Measurements from ENCODE around the gene TAOK1. TPM values are rescaled to one million over a fixed set of nuclear protein-coding genes. Genes with fewer than 3 reads are reported as not detected.
A peak's percentile ranks its signal among the peaks of the same experiment; 100 is the strongest.

The TAOK1 gene
- total and polyA plus RNA-seq, 9 of the 15 experiments (the other 6 are each of a cell fraction or from before 2014, with no cell fraction given), result 3.2 to 33.1 (median 16.5) TPM

DNA sequence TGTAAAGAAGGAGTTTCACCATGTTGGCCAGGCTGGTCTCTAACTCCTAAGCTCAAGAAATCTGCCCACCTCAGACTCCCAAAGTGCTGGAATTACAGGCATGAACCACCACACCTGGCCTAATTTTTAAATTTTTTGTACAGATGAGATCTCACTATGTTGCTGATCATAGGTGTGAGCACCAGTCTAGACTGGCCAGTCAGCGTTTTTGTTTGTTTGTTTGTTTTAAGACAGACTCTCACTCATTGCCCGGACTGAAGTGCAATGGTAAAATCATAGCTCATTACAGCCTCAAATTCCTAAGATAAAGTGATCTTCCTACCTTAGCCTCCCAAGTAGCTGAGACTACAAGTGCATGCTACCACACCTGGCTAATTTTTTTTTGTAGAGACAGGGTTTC, 38.0 kb upstream of the TAOK1 start:
- CTCF ChIA-PET (ENCODE audit: low intra/inter-chr PET ratio), result no interaction called here
- Histone ChIP-seq H3K4me1 (replicated peaks in 1 of 2; ENCODE audit: control insufficient read depth in 2 of 2, insufficient read depth in 2 of 2, low read length in 2 of 2) (no peaks in the 10 kb centered on the region), H3K4me2 (ENCODE audit: insufficient read depth, low read length) (no peak overlapping the region), H3K4me3 (no peak overlapping the region), H3K79me2 (ENCODE audit: control insufficient read depth, insufficient read depth, low read length) (no peaks in the 10 kb centered on the region), H3K9ac (ENCODE audit: insufficient read depth in 1 of 2, low read depth in 2 of 2, low read length in 2 of 2) (no peak overlapping the region), H3K9me3 (replicated peaks; ENCODE audit: control insufficient read depth, insufficient read depth, low read depth, low read length) (no peaks in the 10 kb centered on the region), H3K27me3 (ENCODE audit: control insufficient read depth in 2 of 2, insufficient read depth in 2 of 2, low read length in 2 of 2) (no peaks in the 10 kb centered on the region; a peak in 1 of 5 replicates), H3K9me1 (ENCODE audit: control insufficient read depth, insufficient read depth, low read length) (no peaks in the 10 kb centered on the region), H3K36me3 (ENCODE audit: control insufficient read depth, insufficient read depth, low read length) (no peaks in the 10 kb centered on the region), H3K27ac (ENCODE audit: extremely low read depth, low read depth, low read length) (no peak overlapping the region), H2AFZ (ENCODE audit: low read depth, low read length) (no peak overlapping the region), H4K20me1 (replicated peaks; ENCODE audit: control insufficient read depth, insufficient read depth, low read length) (no peaks in the 10 kb centered on the region)
- DNase-seq (ENCODE audit: extremely low read depth in 1 of 4, low spot score in 3 of 4) (no peak), ATAC-seq (no peak), FAIRE-seq (no peak)
- intact Hi-C loops (cut with micrococcal nuclease), result loop anchor here (10.0 kb wide), 1 partner anchor 207 kb away; no protein-coding TSS in a partner anchor
- in situ Hi-C loops (cut with MboI), result no loop called here
- 6% methylated on average over 2 of the region's 2 CpGs for WGBS (ENCODE audit: insufficient coverage, low coverage, missing lambda C conversion rate)
- POLR2A ChIA-PET, result interaction anchor here (0.6 kb wide), 1 partner anchor 58 kb away, joined by 3 read pairs; the partner anchor contains the start of gene NUFIP2
- TF ChIP-seq ZNF316 (IDR thresholded peaks at IDR 0.05), result peak; percentile 59
- TF ChIP-seq ELF2 (CRISPR knock-in tag; IDR thresholded peaks at IDR 0.05), result no peak
- TF ChIP-seq C11orf30 (IDR thresholded peaks at IDR 0.05; ENCODE audit: low read depth), result 0 out of 2 replicates have a peak, but pooled peaks have one; percentile 28
- TF ChIP-seq SMARCE1 (IDR thresholded peaks at IDR 0.05), result no peak
- TF ChIP-seq LCOR (CRISPR knock-in tag; IDR thresholded peaks at IDR 0.05), result no peak
- BruUV-seq (replicated peaks), result no TSS peak

- ATAC-seq (no peak), FAIRE-seq (peak; percentile 35)
- no peak overlapping the region; the same call in 1 of the 2 replicates for H2AFZ ChIP-seq (ENCODE audit: low read depth, low read length)
Measured at GRCh38 chr17:29357232-29357631, 32.9 kb upstream of the TAOK1 start.

More at GRCh38 chr17:29357232-29357631, 32.9 kb upstream of the TAOK1 start:
- in situ Hi-C loops (cut with MboI), result no loop called here
- ChIA-PET POLR2A (interaction anchor here (0.5 to 0.6 kb wide), 2 partner anchors 13 to 39 kb away, joined by 3 to 4 read pairs; no protein-coding TSS in a partner anchor), CTCF (ENCODE audit: low intra/inter-chr PET ratio) (interaction anchor here (0.6 kb wide), 1 partner anchor 107 kb away, joined by 4 read pairs; no protein-coding TSS in a partner anchor)
- H3K27me3 ChIP-seq (ENCODE audit: control insufficient read depth in 2 of 2, insufficient read depth in 2 of 2, low read length in 2 of 2), result no peaks in the 10 kb centered on the region; a peak in 1 of 5 replicates
- H3K4me1 ChIP-seq (replicated peaks in 1 of 2; ENCODE audit: control insufficient read depth in 2 of 2, insufficient read depth in 2 of 2, low read length in 2 of 2), result peaks cover 0 to 2% of the 10 kb centered on the region in 2 experiments; a peak in 1 of 5 replicates
- intact Hi-C loops (cut with micrococcal nuclease), result loop anchor here (10.0 kb wide), 1 partner anchor 212 kb away; no protein-coding TSS in a partner anchor
- no TSS peak for BruUV-seq (replicated peaks)
- no peak overlapping the region for H3K4me2 ChIP-seq (ENCODE audit: insufficient read depth, low read length)
- H4K20me1 ChIP-seq (replicated peaks; ENCODE audit: control insufficient read depth, insufficient read depth, low read length), result no peaks in the 10 kb centered on the region
- no peaks in the 10 kb centered on the region for H3K79me2 ChIP-seq (ENCODE audit: control insufficient read depth, insufficient read depth, low read length)
- H3K4me3 ChIP-seq, result no peak overlapping the region
- DNase-seq (ENCODE audit: extremely low read depth in 1 of 4, low spot score in 3 of 4), result no peak
- H3K9ac ChIP-seq (ENCODE audit: insufficient read depth in 1 of 2, low read depth in 2 of 2, low read length in 2 of 2), result no peak overlapping the region
- H3K36me3 ChIP-seq (ENCODE audit: control insufficient read depth, insufficient read depth, low read length), result no peaks in the 10 kb centered on the region
- TF ChIP-seq ZNF274 (IDR thresholded peaks at IDR 0.05; ENCODE audit: borderline replicate concordance, low read depth, low read length), result no peak
- no peak for TF ChIP-seq ZNF140 (CRISPR knock-in tag; IDR thresholded peaks at IDR 0.05)
- no peak for TF ChIP-seq U2AF1 (optimal IDR thresholded peaks at IDR 0.05; ENCODE audit: low read depth, low read length)
- TF ChIP-seq GABPB2 (CRISPR knock-in tag; conservative IDR thresholded peaks at IDR 0.05), result no peak
- TF ChIP-seq ZBTB9 (CRISPR knock-in tag; IDR thresholded peaks at IDR 0.05), result no peak
- TF ChIP-seq ZNF444 (CRISPR knock-in tag; IDR thresholded peaks at IDR 0.05), result no peak
- no peak overlapping the region for H3K27ac ChIP-seq (ENCODE audit: extremely low read depth, low read depth, low read length)
- H3K9me3 ChIP-seq (replicated peaks; ENCODE audit: control insufficient read depth, insufficient read depth, low read depth, low read length), result no peaks in the 10 kb centered on the region
- H3K9me1 ChIP-seq (ENCODE audit: control insufficient read depth, insufficient read depth, low read length), result no peaks in the 10 kb centered on the region
- 56% methylated on average over 2 of the region's 2 CpGs for WGBS (ENCODE audit: insufficient coverage, low coverage, missing lambda C conversion rate)

All from K562 (cell line).